GM12873 (cell line): ENCODE results near the gene REEP1.

ENCODE experiments used
- CTCF ChIP-seq: IDR thresholded peaks from 2 replicates; pipeline ENCODE4 v1.5.1; 2012; ENCODE audit warnings: low read depth, mild to moderate bottlenecking, moderate library complexity, low read length, control low read depth; ENCODE audit not compliant: insufficient read depth; ENCODE audit errors: missing control alignments

REEP1 gene

GRCh38 chr2:86297382-86298147 lies 39.9 kb downstream of the REEP1 start:
- TF ChIP-seq CTCF: peak; percentile 59

GRCh38 chr2:86296947-86297346 lies 40.5 kb downstream of the REEP1 start:
- TF ChIP-seq CTCF: no peak

- no peak for TF ChIP-seq CTCF
Measured at GRCh38 chr2:86295066-86295465, 42.4 kb downstream of the REEP1 start.

- no peak for TF ChIP-seq CTCF
Measured at GRCh38 chr2:86293612-86294011, 43.8 kb downstream of the REEP1 start.

- no peak for TF ChIP-seq CTCF
Measured at GRCh38 chr2:86292571-86293515, 44.6 kb downstream of the REEP1 start.

GRCh38 chr2:86291328-86291662 lies 46.1 kb downstream of the REEP1 start:
- TF ChIP-seq CTCF: no peak

- no peak for TF ChIP-seq CTCF
Measured at GRCh38 chr2:86290596-86291327, 46.7 kb downstream of the REEP1 start.
